Measurements from ENCODE around the gene C13orf46.

- no peak for TF ChIP-seq POLR2A (IDR thresholded peaks at IDR 0.05; ENCODE audit: low read length)
- TF ChIP-seq GATA1 (IDR thresholded peaks at IDR 0.05; ENCODE audit: low read depth, low read length) = no peak
Measured at GRCh38 chr13:113912596-113912995, 61.3 kb downstream of the C13orf46 start.
